H1 (cell line): Measurements from ENCODE around the gene RNF157.

Source experiments
- BACH1 ChIP-seq: IDR thresholded peaks from 2 replicates; pipeline ENCODE4 v1.6.1; 2012; ENCODE audit warnings: low read length, improper control_type of control experiment
- CBX8 ChIP-seq: fragments of 300-800, 300-1000 bp; sonication (generic); IDR thresholded peaks from 2 replicates; pipeline ENCODE4 v1.7.1; 2016; ENCODE audit warnings: low read depth, low read length, borderline replicate concordance
- CTCF ChIP-seq, 3 experiments: IDR thresholded peaks; 1 replicate in 2 of 3; 2 replicates in 1 of 3; pipeline versions ENCODE4 v1.5.1 to v1.6.1; 2011; ENCODE audit warnings: low read length in 3 of 3, mild to moderate bottlenecking in 3 of 3, inconsistent platforms in 2 of 3, low read depth in 1 of 3, moderate library complexity in 1 of 3; ENCODE audit not compliant: insufficient read depth in 1 of 3; ENCODE audit errors: control extremely low read depth in 1 of 3
- JUND ChIP-seq: IDR thresholded peaks from 2 replicates; pipeline ENCODE4 v1.6.1; 2011; ENCODE audit warnings: mild to moderate bottlenecking, improper control_type of control experiment, low read length
- NRF1 ChIP-seq: IDR thresholded peaks from 2 replicates; pipeline ENCODE4 v1.6.1; 2011; ENCODE audit warnings: mild to moderate bottlenecking, low read depth, low read length, improper control_type of control experiment
- POLR2A ChIP-seq, 2 experiments: IDR thresholded peaks; 1 replicate in 1 of 2; 2 replicates in 1 of 2; pipeline ENCODE4 v1.6.1; 2011; ENCODE audit warnings: low read depth in 2 of 2, low read length in 2 of 2, mild to moderate bottlenecking in 2 of 2; ENCODE audit errors: control extremely low read depth in 1 of 2
- POLR2AphosphoS5 ChIP-seq: IDR thresholded peaks from 2 replicates; pipeline ENCODE4 v1.6.1; 2011; ENCODE audit warnings: low read depth, low read length
- POU5F1 ChIP-seq: IDR thresholded peaks from 2 replicates; pipeline ENCODE4 v1.6.1; 2011; ENCODE audit warnings: low read depth, mild to moderate bottlenecking, low read length, moderate library complexity
- TAF1 ChIP-seq: IDR thresholded peaks from 2 replicates; pipeline ENCODE4 v1.6.1; 2011; ENCODE audit warnings: mild to moderate bottlenecking, low read depth, low read length
- YY1 ChIP-seq: IDR thresholded peaks from 2 replicates; pipeline ENCODE4 v1.6.1; 2011; ENCODE audit warnings: low read depth, mild to moderate bottlenecking, low read length

GRCh38 chr17:76270770-76271668 is 30.7 kb upstream of the RNF157 start:
- no peak; the same call in 1 of the 2 replicates for TF ChIP-seq POLR2AphosphoS5
- TF ChIP-seq CTCF (IDR thresholded peaks at IDR 0.05; ENCODE audit: control extremely low read depth in 1 of 3, insufficient read depth in 1 of 3, low read depth in 1 of 3, low read length in 3 of 3) = no peak
- no peak for TF ChIP-seq POLR2A (IDR thresholded peaks at IDR 0.05; ENCODE audit: control extremely low read depth in 1 of 2, low read depth in 2 of 2, low read length in 2 of 2)
- no peak for TF ChIP-seq JUND
- TF ChIP-seq TAF1 = no peak
- TF ChIP-seq BACH1 = no peak
- no peak for TF ChIP-seq YY1
- TF ChIP-seq POU5F1 = no peak
- no peak for TF ChIP-seq CBX8
- TF ChIP-seq NRF1 = no peak
